Left ventricle myocardium inferior (tissue), 1 donor: ENCODE measurements around the gene ZNF672. TPM values are rescaled to one million over a fixed set of nuclear protein-coding genes. Genes with fewer than 3 reads are reported as not detected.
"Not testable (repeated sequence)": the region's sequence is repeated elsewhere in the genome, so short reads cannot be mapped to it uniquely, and the experiment has no call there.

ENCODE experiments used
- DNase-seq: peaks from one replicate; pipeline ENCODE4 v3.0.0-alpha.2; 2020
- H3K27ac ChIP-seq: fragments of 200-600 bp; replicated peaks from 2 replicates; pipeline ENCODE4 v1.8.0; 2021
- H3K27me3 ChIP-seq: fragments of 200-600 bp; 2 replicates; pipeline ENCODE4 v1.8.0; 2021; ENCODE audit warnings: low read depth
- H3K36me3 ChIP-seq: fragments of 200-600 bp; 2 replicates; pipeline ENCODE4 v1.8.0; 2021
- H3K4me1 ChIP-seq: fragments of 200-600 bp; 2 replicates; pipeline ENCODE4 v1.8.0; 2021
- H3K4me3 ChIP-seq: fragments of 200-600 bp; 2 replicates; pipeline ENCODE4 v1.8.0; 2021; ENCODE audit warnings: mild to moderate bottlenecking, moderate library complexity
- H3K9me3 ChIP-seq: fragments of 200-600 bp; replicated peaks from 2 replicates; pipeline ENCODE4 v1.8.0; 2021
- CTCF ChIP-seq: fragments of 200-600 bp; IDR thresholded peaks from 2 replicates; pipeline ENCODE4 v1.8.0; 2021; ENCODE audit warnings: antibody characterized with exemption, mild to moderate bottlenecking, borderline replicate concordance
- intact Hi-C: fragments of 100-400 bp; cut with micrococcal nuclease; formaldehyde crosslinking; loops from one replicate; pipeline ENCODE4 v1.11.0; 2022
- long read RNA-seq: library from polyadenylated mRNA; unstranded; transcript quantifications from one replicate; pipeline ENCODE4 v2.0.0, GENCODE V29; 2021
- total RNA-seq: library from RNA; stranded (reverse); fragmentation: NEBNext Ultra II Directional; extraction: Animal tissue kit (Norgen Biotek cat#: 25700); gene quantifications from one replicate; pipeline ENCODE4 v1.2.1, GENCODE V29; 2021
- donor health status: DM: no; HTN: yes; CAD: no; lungs with severe emphysema.

Gene ZNF672
- 43.1 TPM for total RNA-seq
- long read RNA-seq, transcript ZNF672-201 (4 exons, 2,989 nt) = major isoform, 127 of 166 reads
- long read RNA-seq, transcript ZNF672-205 (4 exons, 583 nt) = minor isoform, 6 of 166 reads
- long read RNA-seq, partial matches to known transcripts = 29 of 166 reads
- long read RNA-seq, other reads (novel, unspliced or antisense) = 2 of 166 reads

- Histone ChIP-seq H3K4me3 (peak within 1 kb of the TSS; percentile 91), H3K27me3 (no peaks in the 10 kb centered on the region), H3K27ac (peak within 1 kb of the TSS; percentile 100), H3K4me1 (peaks cover 52% of the 10 kb centered on the region), H3K9me3 (no peaks in the 10 kb centered on the region), H3K36me3 (no peaks in the 10 kb centered on the region)
- TF ChIP-seq CTCF = no peak
- DNase-seq = peak; percentile 99
- intact Hi-C loops = no loop called here
Measured at GRCh38 chr1:248837781-248838356, at the start of gene ZNF672. TSS of gene ZNF672 (plus strand) at chr1:248838224. CDS start at chr1:248847275, 9,051 bp downstream.

- no peaks in the 10 kb centered on the region for H3K9me3 ChIP-seq
- H3K4me3 ChIP-seq = no peak overlapping the region
- no peaks in the 10 kb centered on the region for H3K4me1 ChIP-seq
- H3K36me3 ChIP-seq = no peaks in the 10 kb centered on the region
- peaks cover 17% of the 10 kb centered on the region for H3K27me3 ChIP-seq
- H3K27ac ChIP-seq = no peak overlapping the region
- no peak for DNase-seq
- no peak for TF ChIP-seq CTCF
- intact Hi-C loops = no loop called here
Measured at GRCh38 chr1:248788327-248788726, 49.7 kb upstream of the ZNF672 start.

- H3K36me3 ChIP-seq, intact Hi-C loops, H3K27ac ChIP-seq: not testable (repeated sequence)
Measured at GRCh38 chr1:248789337-248789736, 48.7 kb upstream of the ZNF672 start.

GRCh38 chr1:248790456-248790855 lies 47.6 kb upstream of the ZNF672 start:
- no peak for TF ChIP-seq CTCF
- no peaks in the 10 kb centered on the region for H3K36me3 ChIP-seq
- intact Hi-C loops = no loop called here
- H3K9me3 ChIP-seq = peaks cover 17% of the 10 kb centered on the region
- peaks cover 12% of the 10 kb centered on the region for H3K27me3 ChIP-seq
- no peak overlapping the region for H3K27ac ChIP-seq
- no peaks in the 10 kb centered on the region for H3K4me1 ChIP-seq
- H3K4me3 ChIP-seq = no peak overlapping the region
- no peak for DNase-seq

More at GRCh38 chr1:248789337-248789736, 48.7 kb upstream of the ZNF672 start:
- not testable (repeated sequence) for DNase-seq, H3K9me3 ChIP-seq, H3K4me3 ChIP-seq, H3K4me1 ChIP-seq
- peaks cover 12% of the 10 kb centered on the region for H3K27me3 ChIP-seq

- peaks cover 23% of the 10 kb centered on the region for H3K9me3 ChIP-seq
- no peak for DNase-seq
- H3K27me3 ChIP-seq = peaks cover 12% of the 10 kb centered on the region
- H3K36me3 ChIP-seq = no peaks in the 10 kb centered on the region
- no peak overlapping the region for H3K4me3 ChIP-seq
- intact Hi-C loops = no loop called here
- no peak for TF ChIP-seq CTCF
- H3K27ac ChIP-seq = no peak overlapping the region
- H3K4me1 ChIP-seq = no peaks in the 10 kb centered on the region
Measured at GRCh38 chr1:248791010-248791409, 47.0 kb upstream of the ZNF672 start.

- H3K27ac ChIP-seq = no peak overlapping the region
- no peak overlapping the region for H3K4me3 ChIP-seq
- TF ChIP-seq CTCF = no peak
- intact Hi-C loops = no loop called here
- DNase-seq = no peak
- peaks cover 26% of the 10 kb centered on the region for H3K9me3 ChIP-seq
- no peaks in the 10 kb centered on the region for H3K36me3 ChIP-seq
- no peaks in the 10 kb centered on the region for H3K4me1 ChIP-seq
- H3K27me3 ChIP-seq = peaks cover 12% of the 10 kb centered on the region
Measured at GRCh38 chr1:248792342-248792741, 45.7 kb upstream of the ZNF672 start.
